Activated CD8-positive, alpha-beta T cell treated with anti-CD3 and anti-CD28 coated beads for 36 hours (primary cell): ENCODE data around the gene SYNDIG1. TPM values are rescaled to one million over a fixed set of nuclear protein-coding genes. Genes with fewer than 3 reads are reported as not detected.
A peak's percentile ranks its signal among the peaks of the same experiment; 100 is the strongest.

Source experiments
- ATAC-seq: fragments of 200-7000 bp; cut with Tn5 transposase; one replicate; pipeline ENCODE4 v1.10.0; 2021; ENCODE audit warnings: mild to moderate bottlenecking, moderate library complexity
- CTCF ChIA-PET: fragments of 350-600 bp; sonication (Branson Sonifier 250); formaldehyde crosslinking; loops from one replicate; lab custom pipeline; 2021; ENCODE audit warnings: antibody characterized with exemption; lab: Charles Lee
- POLR2A ChIA-PET: fragments of 350-600 bp; sonication (Branson Sonifier 250); formaldehyde crosslinking; loops from one replicate; lab custom pipeline; 2021; ENCODE audit warnings: antibody characterized with exemption; lab: Charles Lee
- DNase-seq: peaks from one replicate; pipeline ENCODE4 v3.0.0-alpha.2; 2020
- H3K27ac Mint-ChIP-seq: one replicate; pipeline ENCODE4 v1.8.0; 2021; ENCODE audit warnings: mild to moderate bottlenecking, mixed read lengths
- H3K27me3 Mint-ChIP-seq: one replicate; pipeline ENCODE4 v1.8.0; 2021; ENCODE audit warnings: mixed read lengths
- H3K36me3 Mint-ChIP-seq: one replicate; pipeline ENCODE4 v1.8.0; 2021; ENCODE audit warnings: low read depth, mixed read lengths
- H3K4me1 Mint-ChIP-seq: one replicate; pipeline ENCODE4 v1.8.0; 2021; ENCODE audit warnings: low read depth, mixed read lengths
- H3K4me3 Mint-ChIP-seq: one replicate; pipeline ENCODE4 v1.8.0; 2021; ENCODE audit warnings: mild to moderate bottlenecking, moderate library complexity, mixed read lengths
- H3K9me3 Mint-ChIP-seq: one replicate; pipeline ENCODE4 v1.8.0; 2021; ENCODE audit warnings: mixed read lengths
- intact Hi-C: fragments of 100-400 bp; cut with micrococcal nuclease; formaldehyde crosslinking; loops from one replicate; pipeline ENCODE4 v1.10.0; 2022
- total RNA-seq, 2 experiments: library from RNA; stranded (reverse); gene quantifications; one replicate each; pipeline ENCODE4 v1.2.3, GENCODE V29; 2021
- TF ChIP-seq, protein P1 (sequence below): fragments of 200-600 bp; IDR thresholded peaks from one replicate; pipeline ENCODE4 v1.8.0; 2022; ENCODE audit warnings: antibody characterized with exemption, mild to moderate bottlenecking

The SYNDIG1 gene
- total RNA-seq, result not detected

GRCh38 chr20:24469116-24469893 is at the start of gene SYNDIG1:
TSS of gene SYNDIG1 (plus strand) at chr20:24469629. CDS start at chr20:24543098, 73,469 bp downstream.
- Mint-ChIP-seq H3K27ac (no peak within 1 kb of the TSS), H3K9me3 (no peaks in the 10 kb centered on the region), H3K36me3 (no peaks in the 10 kb centered on the region), H3K27me3 (peaks cover 34% of the 10 kb centered on the region), H3K4me1 (peaks cover 8% of the 10 kb centered on the region), H3K4me3 (peak within 1 kb of the TSS; percentile 47)
- no peak for DNase-seq
- CTCF ChIA-PET, result no interaction called here
- POLR2A ChIA-PET, result no interaction called here
- TF ChIP-seq, protein P1, sequence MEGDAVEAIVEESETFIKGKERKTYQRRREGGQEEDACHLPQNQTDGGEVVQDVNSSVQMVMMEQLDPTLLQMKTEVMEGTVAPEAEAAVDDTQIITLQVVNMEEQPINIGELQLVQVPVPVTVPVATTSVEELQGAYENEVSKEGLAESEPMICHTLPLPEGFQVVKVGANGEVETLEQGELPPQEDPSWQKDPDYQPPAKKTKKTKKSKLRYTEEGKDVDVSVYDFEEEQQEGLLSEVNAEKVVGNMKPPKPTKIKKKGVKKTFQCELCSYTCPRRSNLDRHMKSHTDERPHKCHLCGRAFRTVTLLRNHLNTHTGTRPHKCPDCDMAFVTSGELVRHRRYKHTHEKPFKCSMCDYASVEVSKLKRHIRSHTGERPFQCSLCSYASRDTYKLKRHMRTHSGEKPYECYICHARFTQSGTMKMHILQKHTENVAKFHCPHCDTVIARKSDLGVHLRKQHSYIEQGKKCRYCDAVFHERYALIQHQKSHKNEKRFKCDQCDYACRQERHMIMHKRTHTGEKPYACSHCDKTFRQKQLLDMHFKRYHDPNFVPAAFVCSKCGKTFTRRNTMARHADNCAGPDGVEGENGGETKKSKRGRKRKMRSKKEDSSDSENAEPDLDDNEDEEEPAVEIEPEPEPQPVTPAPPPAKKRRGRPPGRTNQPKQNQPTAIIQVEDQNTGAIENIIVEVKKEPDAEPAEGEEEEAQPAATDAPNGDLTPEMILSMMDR, result no peak
- ATAC-seq, result peak; percentile 45
- intact Hi-C loops, result no loop called here

DNA sequence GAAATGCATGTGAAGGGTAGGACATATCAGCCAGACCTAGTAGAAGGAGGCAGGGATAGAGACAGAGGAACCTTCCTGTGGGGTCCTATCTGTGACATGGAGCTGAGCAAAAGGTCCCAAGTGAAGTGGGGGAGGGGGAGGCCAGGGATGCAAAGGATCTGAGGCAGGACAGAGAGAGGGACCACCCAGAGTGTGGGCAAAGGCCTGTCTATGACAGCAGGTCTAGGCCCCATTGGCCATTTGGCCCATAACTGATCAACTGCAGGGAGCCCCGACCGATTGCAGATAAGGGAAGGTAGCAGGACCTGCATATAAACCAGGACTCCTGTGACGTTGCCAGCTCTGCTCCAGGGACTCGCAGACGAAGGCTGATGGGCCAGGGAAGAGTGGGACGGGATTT is 49.6 kb upstream of the SYNDIG1 start:
- intact Hi-C loops, result loop anchor here (10.0 kb wide), 1 partner anchor 55 kb away; no protein-coding TSS in a partner anchor
- ChIA-PET POLR2A (no interaction called here), CTCF (no interaction called here)
- Mint-ChIP-seq H3K27me3 (no peaks in the 10 kb centered on the region), H3K36me3 (no peaks in the 10 kb centered on the region), H3K4me1 (no peaks in the 10 kb centered on the region), H3K27ac (no peak overlapping the region), H3K9me3 (peaks cover 12% of the 10 kb centered on the region), H3K4me3 (no peak overlapping the region)
- ATAC-seq, result no peak
- TF ChIP-seq, protein P1, result no peak
- DNase-seq, result no peak

GRCh38 chr20:24420567-24420966 is 48.9 kb upstream of the SYNDIG1 start:
- ChIA-PET POLR2A (no interaction called here), CTCF (no interaction called here)
- H3K9me3 Mint-ChIP-seq, result peaks cover 7% of the 10 kb centered on the region
- H3K4me3 Mint-ChIP-seq, result no peak overlapping the region
- TF ChIP-seq, protein P1, result no peak
- no peak overlapping the region for H3K27ac Mint-ChIP-seq
- intact Hi-C loops, result loop anchor here (10.0 kb wide), 1 partner anchor 56 kb away; no protein-coding TSS in a partner anchor
- no peaks in the 10 kb centered on the region for H3K27me3 Mint-ChIP-seq
- no peaks in the 10 kb centered on the region for H3K36me3 Mint-ChIP-seq
- H3K4me1 Mint-ChIP-seq, result no peaks in the 10 kb centered on the region
- ATAC-seq (no peak), DNase-seq (no peak)

GRCh38 chr20:24421071-24421470 is 48.4 kb upstream of the SYNDIG1 start:
- peaks cover 1% of the 10 kb centered on the region for H3K27me3 Mint-ChIP-seq
- no peak overlapping the region for H3K4me3 Mint-ChIP-seq
- no peak overlapping the region for H3K27ac Mint-ChIP-seq
- ATAC-seq (no peak), DNase-seq (no peak)
- ChIA-PET POLR2A (no interaction called here), CTCF (no interaction called here)
- TF ChIP-seq, protein P1, result no peak
- peaks cover 3% of the 10 kb centered on the region for H3K9me3 Mint-ChIP-seq
- intact Hi-C loops, result loop anchor here (10.0 kb wide), 1 partner anchor 56 kb away; no protein-coding TSS in a partner anchor
- no peaks in the 10 kb centered on the region for H3K4me1 Mint-ChIP-seq
- no peaks in the 10 kb centered on the region for H3K36me3 Mint-ChIP-seq

GRCh38 chr20:24422091-24422760 is 47.2 kb upstream of the SYNDIG1 start:
- no peaks in the 10 kb centered on the region for H3K36me3 Mint-ChIP-seq
- H3K4me1 Mint-ChIP-seq, result no peaks in the 10 kb centered on the region
- TF ChIP-seq, protein P1, result no peak
- no peak for ATAC-seq
- H3K27ac Mint-ChIP-seq, result no peak overlapping the region
- ChIA-PET CTCF (no interaction called here), POLR2A (no interaction called here)
- no peak overlapping the region for H3K4me3 Mint-ChIP-seq
- no peaks in the 10 kb centered on the region for H3K9me3 Mint-ChIP-seq
- peaks cover 1% of the 10 kb centered on the region for H3K27me3 Mint-ChIP-seq
- DNase-seq, result no peak
- intact Hi-C loops, result loop anchor here (10.0 kb wide), 1 partner anchor 57 kb away; no protein-coding TSS in a partner anchor
